Smooth muscle cell (in vitro differentiated cells): ENCODE data around the gene MGST3. TPM values are rescaled to one million over a fixed set of nuclear protein-coding genes. Genes with fewer than 3 reads are reported as not detected.
"Not testable (repeated sequence)": the region's sequence is repeated elsewhere in the genome, so short reads cannot be mapped to it uniquely, and the experiment has no call there.

Experiments used
- DNase-seq: peaks from one replicate; lab custom pipeline; 2025; ENCODE audit not compliant: unreplicated experiment; lab: John Stamatoyannopoulos, UW
- H2AFZ ChIP-seq: fragments of 200-600 bp; sonication (generic); 2 replicates; pipeline ENCODE4 v1.6.0; 2016; ENCODE audit warnings: antibody characterized with exemption, low read depth, mild to moderate bottlenecking
- H3F3A ChIP-seq: fragments of 200-600 bp; sonication (generic); 2 replicates; pipeline ENCODE4 v1.6.0; 2017; ENCODE audit warnings: antibody characterized with exemption, low read depth
- H3K27ac ChIP-seq: fragments of 200-600 bp; sonication (generic); 2 replicates; pipeline ENCODE4 v1.5.1; 2016; ENCODE audit warnings: low read depth, mild to moderate bottlenecking
- H3K27me3 ChIP-seq: fragments of 200-600 bp; sonication (generic); 2 replicates; pipeline ENCODE4 v1.6.1; 2016; ENCODE audit warnings: low read depth, mild to moderate bottlenecking
- H3K36me3 ChIP-seq: fragments of 200-600 bp; sonication (generic); 2 replicates; pipeline ENCODE4 v1.5.1; 2016; ENCODE audit warnings: low read depth
- H3K4me1 ChIP-seq: fragments of 200-600 bp; sonication (generic); 2 replicates; pipeline ENCODE4 v1.5.1; 2016; ENCODE audit warnings: low read depth
- H3K4me2 ChIP-seq: fragments of 200-600 bp; sonication (generic); 2 replicates; pipeline ENCODE4 v1.6.0; 2016; ENCODE audit warnings: mild to moderate bottlenecking
- H3K4me3 ChIP-seq: fragments of 200-600 bp; sonication (generic); 2 replicates; pipeline ENCODE4 v1.5.1; 2016; ENCODE audit warnings: mild to moderate bottlenecking
- H3K79me2 ChIP-seq: fragments of 200-600 bp; sonication (generic); 2 replicates; pipeline ENCODE4 v1.6.0; 2016; ENCODE audit warnings: low read depth, mild to moderate bottlenecking
- H3K9ac ChIP-seq: fragments of 200-600 bp; sonication (generic); 2 replicates; pipeline ENCODE4 v1.6.0; 2016; ENCODE audit warnings: low read depth
- H3K9me3 ChIP-seq: fragments of 200-600 bp; sonication (generic); replicated peaks from 2 replicates; pipeline ENCODE4 v1.5.1; 2016; ENCODE audit warnings: low read depth
- H4K20me1 ChIP-seq: fragments of 200-600 bp; sonication (generic); 2 replicates; pipeline ENCODE4 v1.6.0; 2016; ENCODE audit warnings: low read depth
- CTCF ChIP-seq: fragments of 200-600 bp; sonication (generic); IDR thresholded peaks from 2 replicates; pipeline ENCODE4 v1.5.1; 2017; ENCODE audit warnings: borderline replicate concordance, mild to moderate bottlenecking, antibody characterized with exemption; ENCODE audit not compliant: insufficient read depth, poor library complexity, severe bottlenecking
- WGBS: methylation state at CpG from one replicate; pipeline ENCODE4 v1.1.7; 2016; ENCODE audit warnings: low lambda C conversion rate; 5-methylcytosine and 5-hydroxymethylcytosine counted together
- polyA plus RNA-seq: library from polyadenylated mRNA; unstranded; fragments of >200 nt; fragmentation: Nextera tagmentation; extraction: Ambion mirVana; gene quantifications from 2 replicates; pipeline ENCODE4 v1.2.1, GENCODE V29; 2016
- total RNA-seq: library from RNA; depleted of rRNA; stranded (reverse); fragments of >200 nt; gene quantifications from 2 replicates; pipeline ENCODE4 v1.2.3, GENCODE V29; 2014

The MGST3 gene
- total and polyA plus RNA-seq, 2 experiments from 2014 or later, result 155 to 265 TPM

DNA sequence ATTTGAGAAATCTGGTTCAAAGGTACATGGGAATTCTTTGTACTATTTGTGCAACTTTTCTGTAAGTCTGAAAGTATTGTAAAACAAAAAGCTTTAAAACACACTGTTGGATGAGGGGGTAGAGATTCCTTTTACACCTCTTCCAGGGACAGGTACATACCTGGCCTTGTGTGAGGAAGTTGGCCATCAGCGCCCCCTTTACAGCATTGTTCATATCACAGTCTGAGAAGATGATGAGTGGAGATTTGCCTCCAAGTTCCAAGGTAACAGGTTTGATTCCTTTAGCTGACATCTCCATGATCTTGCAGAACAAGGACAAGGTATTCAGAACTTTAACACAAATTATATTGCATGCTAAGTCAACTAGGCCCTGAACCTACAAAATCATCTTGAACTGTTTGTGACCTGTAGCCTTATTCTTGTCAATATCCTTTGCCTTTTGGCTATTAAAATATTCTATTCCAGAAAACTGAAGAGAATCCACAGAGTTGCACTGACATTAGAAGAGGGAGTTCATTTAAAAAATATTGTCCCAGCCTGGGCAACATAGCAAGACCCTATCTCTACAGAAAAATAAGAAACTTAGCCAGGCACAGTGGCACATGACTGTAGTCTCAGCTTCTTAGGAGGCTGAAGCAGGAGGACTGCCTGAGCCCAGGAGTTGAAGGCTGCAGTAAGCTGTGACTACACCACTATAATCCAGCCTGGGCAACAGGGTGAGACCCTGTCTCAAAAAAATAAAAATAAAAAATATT lies 48.4 kb downstream of the MGST3 start:
- WGBS, result 96% methylated on average over 1 of the region's 1 CpG
- Histone ChIP-seq H3K27ac (no peak overlapping the region), H3K4me2 (no peak overlapping the region), H3K4me3 (no peak overlapping the region), H2AFZ (no peak overlapping the region), H3K9me3 (no peaks in the 10 kb centered on the region), H3K4me1 (no peaks in the 10 kb centered on the region), H3F3A (no peaks in the 10 kb centered on the region), H3K79me2 (peaks cover 5% of the 10 kb centered on the region), H4K20me1 (peaks cover 14% of the 10 kb centered on the region), H3K36me3 (peaks cover 17% of the 10 kb centered on the region), H3K9ac (no peak overlapping the region), H3K27me3 (no peaks in the 10 kb centered on the region)
- no peak for TF ChIP-seq CTCF
- DNase-seq, result no peak

DNA sequence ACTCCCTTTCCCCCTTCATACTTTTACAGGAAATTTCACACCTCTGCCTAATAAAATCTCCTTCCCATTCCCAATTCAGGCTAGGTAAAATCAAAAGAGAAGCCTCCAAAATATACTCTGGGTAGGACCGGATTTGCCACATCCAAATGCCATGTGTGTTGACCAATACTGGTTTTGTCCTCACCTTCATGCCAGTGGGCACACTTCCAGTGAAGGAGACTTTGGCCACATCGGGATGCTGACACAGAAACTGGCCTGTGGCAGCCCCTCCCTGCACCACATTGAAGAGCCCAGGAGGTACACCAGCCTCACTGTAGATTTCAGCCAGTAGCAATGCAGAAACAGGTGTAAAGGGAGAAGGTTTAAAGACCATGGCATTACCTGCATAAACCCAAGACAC lies 49.3 kb downstream of the MGST3 start:
- Histone ChIP-seq H3K36me3 (peaks cover 17% of the 10 kb centered on the region), H3K4me1 (no peaks in the 10 kb centered on the region), H3F3A (no peaks in the 10 kb centered on the region), H3K79me2 (peaks cover 9% of the 10 kb centered on the region), H3K9ac (no peak overlapping the region), H2AFZ (no peak overlapping the region), H3K27ac (no peak overlapping the region), H3K4me3 (no peak overlapping the region), H4K20me1 (peaks cover 22% of the 10 kb centered on the region), H3K27me3 (no peaks in the 10 kb centered on the region), H3K4me2 (no peak overlapping the region), H3K9me3 (no peaks in the 10 kb centered on the region)
- WGBS, result 96% methylated on average over 2 of the region's 2 CpGs
- DNase-seq, result no peak
- no peak for TF ChIP-seq CTCF

GRCh38 chr1:165680773-165681172 lies 49.7 kb downstream of the MGST3 start:
- Histone ChIP-seq H3K79me2 (peaks cover 14% of the 10 kb centered on the region), H3K36me3 (peaks cover 17% of the 10 kb centered on the region), H4K20me1 (peaks cover 27% of the 10 kb centered on the region)
- H2AFZ ChIP-seq, H3K27ac ChIP-seq, H3K4me3 ChIP-seq, H3K9me3 ChIP-seq, H3F3A ChIP-seq, H3K27me3 ChIP-seq, H3K4me2 ChIP-seq, H3K4me1 ChIP-seq, H3K9ac ChIP-seq, DNase-seq: not testable (repeated sequence)
- 95% methylated on average over 4 of the region's 4 CpGs for WGBS

DNA sequence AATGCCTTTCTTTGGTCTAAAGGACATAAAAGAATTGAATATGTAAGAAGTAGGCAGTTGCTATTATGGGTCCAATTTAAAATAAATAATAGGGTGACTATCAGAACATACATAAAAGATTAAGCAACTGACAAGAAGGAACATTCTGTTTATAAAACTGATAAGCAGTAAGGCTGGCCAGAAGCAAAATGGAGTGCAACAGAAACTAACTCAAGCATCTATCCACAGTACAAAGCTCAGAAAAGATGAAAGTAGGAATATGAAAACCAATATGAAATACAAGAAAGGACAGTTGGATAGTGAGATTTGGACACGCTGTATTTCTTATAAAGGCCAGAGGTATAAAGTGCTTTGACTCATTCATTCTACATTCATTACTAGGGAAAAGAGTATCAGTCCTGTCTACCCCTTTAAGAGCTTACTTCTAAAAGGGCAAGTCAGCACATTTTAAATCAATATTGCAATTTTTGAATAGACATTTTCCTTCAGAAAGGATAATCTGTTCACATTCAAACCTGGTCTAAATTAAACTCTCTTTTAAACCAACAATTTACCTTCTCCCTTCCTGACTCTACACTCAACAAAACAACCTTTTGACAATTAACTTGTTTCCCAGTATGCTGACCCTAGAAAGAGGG lies 52.9 kb downstream of the MGST3 start:
- Histone ChIP-seq H3K4me2 (no peak overlapping the region), H4K20me1 (peaks cover 45% of the 10 kb centered on the region), H3K79me2 (peaks cover 39% of the 10 kb centered on the region), H3F3A (no peaks in the 10 kb centered on the region), H2AFZ (no peak overlapping the region), H3K27ac (no peak overlapping the region), H3K9ac (no peak overlapping the region), H3K27me3 (no peaks in the 10 kb centered on the region), H3K36me3 (peaks cover 14% of the 10 kb centered on the region), H3K4me1 (no peaks in the 10 kb centered on the region), H3K9me3 (peaks cover 2% of the 10 kb centered on the region), H3K4me3 (no peak overlapping the region)
- TF ChIP-seq CTCF, result no peak
- DNase-seq, result no peak
- whole genome bisulfite sequencing, result 33% methylated on average over 1 of the region's 1 CpG
